ENCODE measurements around the gene CREBBP. TPM values are rescaled to one million over a fixed set of nuclear protein-coding genes. Genes with fewer than 3 reads are reported as not detected.

Gene CREBBP
- total RNA-seq, 1 experiment from 2014 or later = 79.1 TPM

DNA sequence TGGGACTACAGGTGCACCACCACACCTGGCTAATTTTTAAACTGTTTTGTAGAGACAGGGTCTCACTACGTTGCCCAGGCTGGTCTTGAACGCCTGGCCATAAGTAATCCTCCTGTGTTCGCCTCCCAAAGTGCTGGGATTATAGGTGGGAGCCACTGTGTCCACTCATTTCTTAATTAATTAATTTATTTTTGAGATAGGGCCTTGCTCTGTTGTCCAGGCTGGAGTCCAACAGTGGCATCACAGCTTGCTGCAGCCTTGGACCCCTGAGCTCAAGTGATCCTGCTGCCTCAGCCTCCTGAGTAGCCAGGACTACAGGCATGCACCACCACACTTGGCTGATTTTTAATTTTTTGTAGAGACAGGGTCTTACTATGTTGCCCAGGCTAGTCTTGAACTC, 116.1 kb downstream of the CREBBP start:
- H3K23me2 ChIP-seq (ENCODE audit: insufficient read length, low read depth, low read length, poor library complexity, severe bottlenecking) = peaks cover 2% of the 10 kb centered on the region
- Mint-ChIP-seq H3K27me3 (ENCODE audit: low read depth) (no peaks in the 10 kb centered on the region), H3K4me3 (no peak overlapping the region), H3K36me3 (ENCODE audit: insufficient read depth in 1 of 3, low read depth in 3 of 3) (peaks cover 19 to 83% (median 55%) of the 10 kb centered on the region in 3 experiments; a peak in 6 of 7 replicates), H3K9me3 (no peaks in the 10 kb centered on the region), H3K27ac (no peak overlapping the region), H3K4me1 (no peaks in the 10 kb centered on the region)
- H4K20me1 ChIP-seq (ENCODE audit: control insufficient read depth, insufficient read depth, insufficient read length) = no peaks in the 10 kb centered on the region
- no peak overlapping the region for H2BK120ac ChIP-seq (ENCODE audit: low read depth, low read length, poor library complexity, severe bottlenecking)
- no peak overlapping the region for H2AFZ ChIP-seq (ENCODE audit: low read length)
- no peak overlapping the region for H3K27ac ChIP-seq (ENCODE audit: insufficient read length, low read depth, low read length)
- H4K8ac ChIP-seq (replicated peaks; ENCODE audit: insufficient read length, low read depth, low read length) = no peak overlapping the region
- no peaks in the 10 kb centered on the region for H3K79me2 ChIP-seq (ENCODE audit: insufficient read depth, low read length)
- H3K4me1 ChIP-seq (ENCODE audit: insufficient read depth, low read length) = no peaks in the 10 kb centered on the region
- no peak overlapping the region for H4K5ac ChIP-seq (ENCODE audit: insufficient read length, low read depth, low read length)
- WGBS (ENCODE audit: extremely low coverage, insufficient read length, low lambda C conversion rate) = no CpG with 5 or more reads among the region's 3 CpGs
- no peak overlapping the region for H3K9ac ChIP-seq (ENCODE audit: extremely low read depth, insufficient read length, low read length)
- H3K9me3 ChIP-seq (ENCODE audit: control insufficient read depth, low read depth, low read length) = no peaks in the 10 kb centered on the region
- no peak overlapping the region for H3K18ac ChIP-seq (ENCODE audit: insufficient read length, low read depth, low read length)
- no peak overlapping the region for H3K23ac ChIP-seq (ENCODE audit: insufficient read length, low read depth, low read length)
- H4K91ac ChIP-seq (ENCODE audit: insufficient read length, low read depth, low read length) = no peak overlapping the region
- H3K56ac ChIP-seq (ENCODE audit: insufficient read length, low read depth, low read length) = no peak overlapping the region
- peaks cover 6% of the 10 kb centered on the region for H3K79me1 ChIP-seq (ENCODE audit: insufficient read depth, low read depth, low read length, poor library complexity, severe bottlenecking)
- no peak overlapping the region for H2BK5ac ChIP-seq (ENCODE audit: insufficient read length, low read length)
- H3K4me2 ChIP-seq (ENCODE audit: insufficient read depth, insufficient read length, low read length) = no peak overlapping the region
- TF ChIP-seq, protein P1, sequence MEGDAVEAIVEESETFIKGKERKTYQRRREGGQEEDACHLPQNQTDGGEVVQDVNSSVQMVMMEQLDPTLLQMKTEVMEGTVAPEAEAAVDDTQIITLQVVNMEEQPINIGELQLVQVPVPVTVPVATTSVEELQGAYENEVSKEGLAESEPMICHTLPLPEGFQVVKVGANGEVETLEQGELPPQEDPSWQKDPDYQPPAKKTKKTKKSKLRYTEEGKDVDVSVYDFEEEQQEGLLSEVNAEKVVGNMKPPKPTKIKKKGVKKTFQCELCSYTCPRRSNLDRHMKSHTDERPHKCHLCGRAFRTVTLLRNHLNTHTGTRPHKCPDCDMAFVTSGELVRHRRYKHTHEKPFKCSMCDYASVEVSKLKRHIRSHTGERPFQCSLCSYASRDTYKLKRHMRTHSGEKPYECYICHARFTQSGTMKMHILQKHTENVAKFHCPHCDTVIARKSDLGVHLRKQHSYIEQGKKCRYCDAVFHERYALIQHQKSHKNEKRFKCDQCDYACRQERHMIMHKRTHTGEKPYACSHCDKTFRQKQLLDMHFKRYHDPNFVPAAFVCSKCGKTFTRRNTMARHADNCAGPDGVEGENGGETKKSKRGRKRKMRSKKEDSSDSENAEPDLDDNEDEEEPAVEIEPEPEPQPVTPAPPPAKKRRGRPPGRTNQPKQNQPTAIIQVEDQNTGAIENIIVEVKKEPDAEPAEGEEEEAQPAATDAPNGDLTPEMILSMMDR (conservative IDR thresholded peaks at IDR 0.05) = no peak
- no peaks in the 10 kb centered on the region for H3K27me3 ChIP-seq (ENCODE audit: insufficient read depth, low read length)
- no peak overlapping the region for H3K14ac ChIP-seq (ENCODE audit: insufficient read depth, low read length)
- H3K4ac ChIP-seq (ENCODE audit: low read depth, low read length) = no peak overlapping the region
- no peak overlapping the region for H2AK5ac ChIP-seq (ENCODE audit: insufficient read length, low read length)
- no peak overlapping the region for H2BK20ac ChIP-seq (ENCODE audit: low read depth, low read length, poor library complexity, severe bottlenecking)
- no peak overlapping the region for H2BK12ac ChIP-seq (ENCODE audit: insufficient read length, low read depth, low read length)
- no peak overlapping the region for H2BK15ac ChIP-seq (ENCODE audit: low read depth, low read length)
- H3T11ph ChIP-seq (ENCODE audit: low read length) = no peak overlapping the region
- no peak for DNase-seq

Measured in H9 (cell line).